Esophagus muscularis mucosa (tissue), 3 donors: Measurements from ENCODE around the gene DACT3.

Source experiments
- POLR2A ChIP-seq: fragments of 450-650 bp; IDR thresholded peaks from one replicate; pipeline ENCODE4 v1.6.1; 2017; ENCODE audit warnings: antibody characterized with exemption, moderate library complexity, mild to moderate bottlenecking, low read depth
- POLR2AphosphoS5 ChIP-seq, 2 donors: sonication (generic); formaldehyde crosslinking; IDR thresholded peaks; one replicate each; pipeline ENCODE4 v1.6.1; 2017; ENCODE audit warnings: antibody characterized with exemption in 2 of 2
- TF ChIP-seq, protein P1 (sequence below), 3 experiments: fragments of 200-600 bp in 2 of 3; fragments of 450-650 bp in 1 of 3; sonication (generic) in 2 of 3; IDR thresholded peaks; one replicate each; pipeline ENCODE4 v1.5.1; 2017 to 2019; ENCODE audit warnings: antibody characterized with exemption in 3 of 3, mild to moderate bottlenecking in 2 of 3, moderate library complexity in 1 of 3

DNA sequence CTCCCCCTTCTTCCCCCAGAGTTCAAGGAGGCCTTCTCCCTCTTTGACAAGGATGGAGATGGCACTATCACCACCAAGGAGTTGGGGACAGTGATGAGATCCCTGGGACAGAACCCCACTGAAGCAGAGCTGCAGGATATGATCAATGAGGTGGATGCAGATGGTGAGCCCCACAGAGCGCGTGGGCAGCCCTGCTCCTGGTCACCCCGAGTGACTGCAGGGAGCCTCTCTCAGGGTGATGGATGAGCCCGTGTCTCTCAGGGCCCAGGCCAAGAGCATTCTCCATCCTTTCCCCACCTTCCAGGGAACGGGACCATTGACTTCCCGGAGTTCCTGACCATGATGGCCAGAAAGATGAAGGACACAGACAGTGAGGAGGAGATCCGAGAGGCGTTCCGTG lies 52.8 kb downstream of the DACT3 start:
- TF ChIP-seq, protein P1, sequence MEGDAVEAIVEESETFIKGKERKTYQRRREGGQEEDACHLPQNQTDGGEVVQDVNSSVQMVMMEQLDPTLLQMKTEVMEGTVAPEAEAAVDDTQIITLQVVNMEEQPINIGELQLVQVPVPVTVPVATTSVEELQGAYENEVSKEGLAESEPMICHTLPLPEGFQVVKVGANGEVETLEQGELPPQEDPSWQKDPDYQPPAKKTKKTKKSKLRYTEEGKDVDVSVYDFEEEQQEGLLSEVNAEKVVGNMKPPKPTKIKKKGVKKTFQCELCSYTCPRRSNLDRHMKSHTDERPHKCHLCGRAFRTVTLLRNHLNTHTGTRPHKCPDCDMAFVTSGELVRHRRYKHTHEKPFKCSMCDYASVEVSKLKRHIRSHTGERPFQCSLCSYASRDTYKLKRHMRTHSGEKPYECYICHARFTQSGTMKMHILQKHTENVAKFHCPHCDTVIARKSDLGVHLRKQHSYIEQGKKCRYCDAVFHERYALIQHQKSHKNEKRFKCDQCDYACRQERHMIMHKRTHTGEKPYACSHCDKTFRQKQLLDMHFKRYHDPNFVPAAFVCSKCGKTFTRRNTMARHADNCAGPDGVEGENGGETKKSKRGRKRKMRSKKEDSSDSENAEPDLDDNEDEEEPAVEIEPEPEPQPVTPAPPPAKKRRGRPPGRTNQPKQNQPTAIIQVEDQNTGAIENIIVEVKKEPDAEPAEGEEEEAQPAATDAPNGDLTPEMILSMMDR (IDR thresholded peaks at IDR 0.05): no peak
- TF ChIP-seq POLR2A (no peak), POLR2AphosphoS5 (IDR thresholded peaks at IDR 0.05) (no peak)
